HG03521 (cell line): ENCODE measurements around the gene CLBA1.

Experiments
- ATAC-seq: cut with Tn5 transposase; IDR thresholded peaks from one replicate; pipeline ENCODE4 v1.9.1; 2021; ENCODE audit warnings: mild to moderate bottlenecking, moderate library complexity; ENCODE audit not compliant: unreplicated experiment

Gene CLBA1

GRCh38 chr14:104999361-104999760 lies 13.8 kb downstream of the CLBA1 start:
- ATAC-seq = no peak

- no peak for ATAC-seq
Measured at GRCh38 chr14:105005329-105005928, 19.8 kb downstream of the CLBA1 start.

GRCh38 chr14:105005929-105006830 lies 20.6 kb downstream of the CLBA1 start:
- no peak for ATAC-seq

DNA sequence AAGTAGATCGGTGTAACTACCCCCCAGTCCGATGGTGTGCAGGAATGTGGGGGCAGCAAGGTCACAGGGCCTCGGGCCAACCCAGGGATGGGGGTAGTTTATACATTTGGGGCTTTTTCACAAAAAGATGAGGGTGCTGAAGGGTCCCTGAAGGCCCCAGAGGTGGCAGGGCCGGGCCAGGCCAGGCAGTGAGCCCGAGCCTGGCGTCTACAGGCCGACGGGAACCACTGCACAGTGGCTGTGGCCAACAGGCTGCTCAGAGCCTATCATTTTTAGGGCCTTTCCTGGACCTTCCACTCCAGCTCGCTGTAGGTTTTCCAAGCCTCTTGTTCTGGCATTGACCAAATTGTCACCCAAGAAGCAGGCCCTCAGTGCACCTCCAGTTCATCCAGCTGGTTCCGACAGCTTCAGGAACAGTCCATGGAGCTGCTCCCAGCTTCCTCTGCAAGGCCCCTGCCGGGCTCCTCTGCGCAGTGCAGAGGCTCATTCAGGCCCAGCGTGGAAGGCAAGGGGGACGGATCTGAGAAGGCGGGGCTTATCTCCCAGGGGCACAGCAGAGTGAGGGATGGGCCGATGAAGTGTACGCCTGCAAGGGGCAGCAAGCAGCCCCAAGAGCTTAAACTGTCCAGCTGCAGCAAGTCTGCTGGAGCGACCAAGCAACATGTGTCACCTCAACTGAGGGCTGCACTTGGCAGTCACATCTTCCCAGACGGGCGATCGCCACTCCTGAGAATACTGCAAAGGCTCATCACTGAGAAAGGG lies 21.4 kb downstream of the CLBA1 start:
- ATAC-seq = no peak

GRCh38 chr14:105007593-105008264 lies 22.1 kb downstream of the CLBA1 start:
- ATAC-seq = no peak

GRCh38 chr14:105010106-105010505 lies 24.5 kb downstream of the CLBA1 start:
- no peak for ATAC-seq

DNA sequence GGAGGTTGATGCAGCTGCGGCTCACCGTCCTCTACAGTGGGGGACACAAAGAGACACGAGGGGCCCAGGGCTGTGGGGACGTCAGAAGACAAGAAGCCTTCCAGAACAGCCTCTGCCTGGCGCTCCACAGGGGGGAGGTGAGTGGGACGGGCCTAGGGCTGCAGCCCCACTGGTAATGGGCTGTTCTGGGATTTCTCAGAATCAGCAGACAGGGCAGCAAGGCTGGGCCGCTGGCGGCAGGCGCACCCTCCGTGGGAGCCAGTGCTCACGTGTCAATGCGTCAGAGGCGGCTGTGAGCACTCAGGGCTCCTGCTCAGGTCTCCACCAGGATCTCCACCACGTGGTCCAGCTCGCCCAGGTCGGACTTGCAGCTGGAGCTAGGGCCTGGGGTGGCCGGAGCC lies 25.3 kb downstream of the CLBA1 start:
- ATAC-seq = no peak

GRCh38 chr14:105011312-105011990 lies 25.9 kb downstream of the CLBA1 start:
- ATAC-seq = no peak

- ATAC-seq = no peak
Measured at GRCh38 chr14:105012171-105012985, 26.8 kb downstream of the CLBA1 start.

GRCh38 chr14:105013150-105013785 lies 27.7 kb downstream of the CLBA1 start:
- ATAC-seq = no peak

- ATAC-seq = no peak
Measured at GRCh38 chr14:105014032-105014431, 28.4 kb downstream of the CLBA1 start.

- no peak for ATAC-seq
Measured at GRCh38 chr14:105014631-105015030, 29.0 kb downstream of the CLBA1 start.

DNA sequence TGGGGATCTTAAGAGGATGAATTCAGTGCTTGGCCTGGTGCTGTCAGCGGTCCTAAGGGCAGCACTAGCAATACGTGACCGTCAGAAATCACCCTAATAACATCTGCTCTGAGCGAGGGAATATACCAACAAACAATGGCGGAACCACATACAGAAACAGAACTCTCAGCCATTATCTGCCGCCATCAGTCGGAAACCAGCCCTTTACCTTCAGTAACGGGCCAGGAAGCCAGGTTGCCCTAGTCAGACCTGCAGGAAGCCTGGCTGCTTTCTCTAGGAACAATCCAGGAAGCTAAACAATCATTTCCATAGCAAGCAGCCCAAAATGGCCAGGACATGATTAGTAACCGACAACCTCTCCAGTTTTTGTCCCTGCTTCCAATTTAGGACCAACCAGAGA lies 29.7 kb downstream of the CLBA1 start:
- no peak for ATAC-seq

DNA sequence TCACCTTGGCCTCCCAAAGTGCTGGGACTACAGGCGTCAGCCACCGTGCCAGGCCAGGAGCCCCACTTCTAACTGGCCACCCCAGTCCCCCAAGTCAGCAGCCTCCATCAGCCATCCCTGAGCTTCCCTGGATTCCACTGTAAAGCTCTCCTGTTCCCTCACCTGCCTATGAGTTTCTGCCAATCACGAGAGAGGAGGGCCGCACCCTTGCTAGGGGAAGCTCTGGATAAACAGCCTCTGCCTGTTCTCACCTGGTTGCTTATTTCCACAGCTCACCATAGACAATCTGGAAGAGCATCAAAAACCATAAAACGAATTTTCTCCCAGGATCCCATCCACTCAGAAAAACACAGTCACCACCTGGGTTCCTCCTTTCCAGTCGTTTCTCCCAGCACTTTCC lies 30.3 kb downstream of the CLBA1 start:
- no peak for ATAC-seq

GRCh38 chr14:105018414-105018813 lies 32.8 kb downstream of the CLBA1 start:
- no peak for ATAC-seq

DNA sequence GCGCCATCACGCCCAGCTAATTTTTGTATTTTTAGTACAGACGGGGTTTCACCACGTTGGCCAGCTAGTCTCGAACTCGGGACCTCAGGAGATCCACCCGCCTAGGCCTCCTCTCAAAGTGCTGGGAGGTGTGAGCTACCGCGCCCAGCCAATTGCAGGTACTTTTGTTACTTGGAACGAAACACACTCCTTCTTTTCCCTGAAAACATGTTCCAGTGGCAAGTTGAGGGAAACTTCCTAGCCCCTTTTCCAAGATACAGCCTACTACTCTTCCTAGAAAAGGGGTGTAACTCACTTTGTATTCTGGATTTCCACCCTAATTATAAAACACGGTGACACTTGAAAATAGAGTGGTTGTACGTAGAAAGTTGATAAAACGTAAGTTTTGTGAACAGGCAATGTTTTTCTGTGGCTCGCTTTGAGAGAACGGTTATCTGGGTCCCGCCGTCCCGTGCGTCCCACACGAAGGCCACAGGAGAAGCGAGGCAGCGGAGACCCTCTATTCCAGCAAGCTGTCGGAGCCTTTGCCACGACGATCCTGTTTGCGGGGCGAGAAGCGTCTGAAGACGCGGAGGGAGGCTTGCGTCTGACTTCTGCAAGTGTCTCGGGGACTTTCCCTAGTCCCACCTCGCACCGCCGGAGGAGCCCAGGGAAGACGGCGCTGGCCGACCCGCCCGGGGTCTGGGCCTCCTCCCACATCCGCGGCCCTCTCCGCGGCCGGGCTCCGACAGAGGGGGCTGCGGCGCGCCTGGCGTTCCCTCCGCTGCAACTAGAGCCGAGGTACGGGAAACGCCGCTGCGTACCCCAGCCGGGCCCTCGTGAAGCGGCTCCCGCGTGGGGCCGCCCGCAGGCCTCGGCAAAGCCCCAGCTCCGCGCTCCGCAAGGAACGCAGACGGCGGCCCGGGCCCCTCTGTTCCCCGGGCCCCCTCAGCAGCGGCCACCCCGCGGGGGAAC lies 34.5 kb downstream of the CLBA1 start:
- ATAC-seq = peak; percentile 9

GRCh38 chr14:105020815-105021655 lies 35.4 kb downstream of the CLBA1 start, which contains the start of gene CDCA4:
TSS of gene CDCA4 (minus strand) at chr14:105021083. CDS start at chr14:105011929, 9,154 bp downstream.
- peak; percentile 80 for ATAC-seq
